ENCODE data around the gene TUBA3D. TPM values are rescaled to one million over a fixed set of nuclear protein-coding genes. Genes with fewer than 3 reads are reported as not detected.
"Not testable (repeated sequence)": the region's sequence is repeated elsewhere in the genome, so short reads cannot be mapped to it uniquely, and the experiment has no call there.

Gene TUBA3D
- total and polyA plus RNA-seq, 9 of the 15 experiments (the other 6 are each of a cell fraction or from before 2014, with no cell fraction given), result not detected

GRCh38 chr2:131486201-131486902 lies 10.4 kb downstream of the TUBA3D start:
- 0 out of 4 replicates have a peak overlapping the region, but pooled peaks of 1 of the 2 experiments have one; percentile 45 for H3K9ac ChIP-seq (ENCODE audit: insufficient read depth in 1 of 2, low read depth in 2 of 2, low read length in 2 of 2)
- H3K4me2 ChIP-seq (ENCODE audit: insufficient read depth, low read length); H4K20me1 ChIP-seq (replicated peaks; ENCODE audit: control insufficient read depth, insufficient read depth, low read length); H2AFZ ChIP-seq (ENCODE audit: low read depth, low read length); DNase-seq (ENCODE audit: extremely low read depth in 1 of 4, low spot score in 3 of 4); H3K9me3 ChIP-seq (replicated peaks; ENCODE audit: control insufficient read depth, insufficient read depth, low read depth, low read length); H3K4me3 ChIP-seq; H3K9me1 ChIP-seq (ENCODE audit: control insufficient read depth, insufficient read depth, low read length); BruUV-seq (replicated peaks); CTCF ChIA-PET (ENCODE audit: low intra/inter-chr PET ratio); in situ Hi-C loops (cut with MboI); FAIRE-seq; H3K27ac ChIP-seq (ENCODE audit: extremely low read depth, low read depth, low read length); H3K27me3 ChIP-seq (ENCODE audit: control insufficient read depth in 2 of 2, insufficient read depth in 2 of 2, low read length in 2 of 2); TF ChIP-seq ATF3 (CRISPR knock-in tag; conservative IDR thresholded peaks at IDR 0.05): not testable (repeated sequence)
- H3K36me3 ChIP-seq (ENCODE audit: control insufficient read depth, insufficient read depth, low read length), result peaks cover 48% of the 10 kb centered on the region; the same call in 1 of the 3 replicates
- WGBS (ENCODE audit: insufficient coverage, low coverage, missing lambda C conversion rate), result 80% methylated on average over 11 of the region's 14 CpGs
- POLR2A ChIA-PET, result interaction anchor here (1.1 kb wide), 1 partner anchor 9 kb away, joined by 3 read pairs; no protein-coding TSS in a partner anchor
- H3K4me1 ChIP-seq (replicated peaks in 1 of 2; ENCODE audit: control insufficient read depth in 2 of 2, insufficient read depth in 2 of 2, low read length in 2 of 2), result peaks cover 2 to 29% of the 10 kb centered on the region in 2 experiments; a peak in 3 of 5 replicates
- intact Hi-C loops (cut with micrococcal nuclease), result loop anchor here (10.0 kb wide), 1 partner anchor 1302 kb away; the partner anchor contains the start of genes MZT2B and SMPD4
- ATAC-seq, result peak; percentile 15; the same call in 2 of the 3 replicates
- TF ChIP-seq ZNF384 (IDR thresholded peaks at IDR 0.05; ENCODE audit: low read depth, low read length), result peak; percentile 30; the same call in 1 of the 2 replicates
- peak; percentile 34; the same call in 1 of the 2 replicates for TF ChIP-seq POLR2G (IDR thresholded peaks at IDR 0.05; ENCODE audit: low read depth, low read length)
- 0 out of 2 replicates have a peak, but pooled peaks have one; percentile 26 for TF ChIP-seq POLR2A (conservative IDR thresholded peaks at IDR 0.05)
- 0 out of 2 replicates have a peak, but pooled peaks have one; percentile 22 for TF ChIP-seq RBFOX2 (IDR thresholded peaks at IDR 0.05; ENCODE audit: low read depth, low read length)
- TF ChIP-seq ATF3 (IDR thresholded peaks at IDR 0.05), result peak; percentile 67
- peaks cover 34% of the 10 kb centered on the region for H3K79me2 ChIP-seq (ENCODE audit: control insufficient read depth, insufficient read depth, low read length)

Measured in K562 (cell line).